GM20000 (cell line): ENCODE measurements around the gene THTPA.

ENCODE experiments used
- DNase-seq: peaks from one replicate; pipeline ENCODE4 v3.0.0; 2012; ENCODE audit warnings: low spot score
- CTCF ChIP-seq: IDR thresholded peaks from 2 replicates; pipeline ENCODE4 v1.5.1; 2012; ENCODE audit warnings: mild to moderate bottlenecking, control low read depth; ENCODE audit errors: extremely low read depth, missing control alignments

THTPA gene

DNA sequence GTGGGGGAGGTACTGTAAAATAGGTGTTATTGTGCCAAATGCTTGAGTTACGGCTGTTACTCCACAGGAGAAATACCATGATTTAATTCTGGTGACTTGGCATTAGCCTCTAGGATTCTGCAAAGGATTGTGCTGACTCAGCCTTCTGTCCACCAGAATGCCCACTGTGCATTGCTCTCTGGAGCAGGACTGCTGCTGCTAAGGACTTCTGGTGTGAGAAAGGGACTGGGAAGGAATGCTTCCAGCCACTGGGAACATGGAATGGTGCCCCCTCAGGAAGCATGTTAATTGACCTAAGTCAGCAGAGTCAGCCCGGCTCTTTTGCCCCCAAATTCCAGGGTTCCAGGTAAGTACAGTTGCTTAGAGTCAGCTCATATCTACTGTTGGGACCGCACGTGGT is 37.4 kb upstream of the THTPA start:
- no peak for TF ChIP-seq CTCF
- DNase-seq: no peak

- DNase-seq: no peak
- no peak for TF ChIP-seq CTCF
These were observed 35.1 kb upstream of the THTPA start for GRCh38 chr14:23520899-23521533.

DNA sequence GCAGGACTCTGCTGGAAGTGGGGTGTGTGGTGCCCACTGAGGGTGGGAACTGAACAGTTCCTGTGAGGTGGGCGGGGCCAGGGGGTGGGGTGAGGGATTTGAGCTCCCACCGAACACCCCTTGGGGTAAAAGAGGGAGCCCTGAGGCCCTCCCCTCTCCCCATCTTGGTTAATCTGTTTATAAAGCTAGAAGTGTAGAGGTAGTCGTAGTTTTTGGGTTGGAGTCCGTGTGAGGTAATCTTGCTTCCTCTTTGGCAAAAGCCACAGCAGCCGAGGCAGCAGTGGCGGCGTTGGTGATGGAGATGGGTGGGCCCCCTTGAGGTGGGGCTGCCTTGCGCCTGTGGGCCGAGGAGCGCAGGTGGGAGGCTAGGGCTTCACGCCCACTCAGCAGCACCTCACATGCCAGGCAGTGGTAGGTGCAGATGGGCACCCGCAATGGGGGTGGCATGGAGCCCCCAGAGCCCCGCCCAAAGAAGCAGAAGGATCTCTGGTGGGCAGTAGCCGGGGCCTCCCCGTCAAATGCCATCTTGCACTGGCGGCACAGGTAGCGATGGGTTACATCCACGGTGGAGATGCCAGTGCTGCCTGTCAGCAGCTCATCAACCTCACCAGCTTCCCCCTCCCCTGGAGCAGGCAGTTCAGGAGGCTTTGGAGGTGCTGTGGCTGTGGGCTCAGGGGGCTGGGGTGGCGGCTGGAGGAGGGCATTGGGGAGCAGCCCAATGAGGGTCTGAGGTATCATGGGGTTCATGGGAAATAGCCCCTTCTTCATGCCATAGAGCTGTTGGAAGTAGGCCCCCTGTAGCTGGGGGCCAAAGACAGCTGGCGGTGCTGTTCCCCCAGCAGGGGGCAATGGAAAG is 34.1 kb upstream of the THTPA start:
- no peak for DNase-seq
- TF ChIP-seq CTCF: no peak

GRCh38 chr14:23522643-23523198 is 33.4 kb upstream of the THTPA start:
- DNase-seq: no peak
- TF ChIP-seq CTCF: no peak

- TF ChIP-seq CTCF: no peak
- no peak for DNase-seq
These were observed 32.6 kb upstream of the THTPA start for GRCh38 chr14:23523229-23524016.

- no peak for DNase-seq
These were observed 31.1 kb upstream of the THTPA start for GRCh38 chr14:23524954-23525353.

More at GRCh38 chr14:23524954-23525353, 31.1 kb upstream of the THTPA start:
- no peak for TF ChIP-seq CTCF
